NCI-H2227 treated with DMSO at 0.1 percent for 48 hours (cell line): ENCODE measurements around the gene ARL15.
"Not testable (repeated sequence)": the region's sequence is repeated elsewhere in the genome, so short reads cannot be mapped to it uniquely, and the experiment has no call there.

Source experiments
- DNase-seq: peaks from one replicate; lab custom pipeline; 2025; lab: John Stamatoyannopoulos, UW

Gene ARL15

DNA sequence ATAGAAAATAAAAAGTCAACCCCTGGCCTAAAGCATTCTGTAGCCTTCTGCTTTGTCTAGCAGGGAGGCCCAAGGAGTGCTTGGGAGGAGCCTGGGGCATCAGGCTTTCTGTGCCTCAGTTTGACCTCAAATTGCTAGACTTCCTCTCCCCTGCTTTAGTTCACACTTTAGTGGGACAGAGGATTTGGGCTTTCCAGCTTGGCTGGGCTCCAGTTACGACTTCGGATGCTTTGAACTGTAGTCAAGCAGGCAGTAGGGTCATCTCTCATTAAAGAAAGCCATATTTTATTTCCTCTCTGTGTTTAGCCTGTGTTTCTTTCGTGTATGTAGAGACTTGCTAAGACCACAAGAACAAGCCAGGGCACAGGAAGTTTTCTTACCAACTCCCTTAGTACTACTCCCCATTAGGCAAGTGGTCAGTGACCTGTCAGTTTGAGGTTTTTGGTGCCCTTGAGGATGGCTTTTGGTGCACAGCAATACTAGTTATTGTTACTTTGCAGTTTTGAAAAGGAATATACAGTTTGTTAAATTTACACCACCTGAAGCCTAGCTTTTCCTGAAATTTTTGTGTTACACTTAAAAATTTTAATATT lies 415.2 kb downstream of the ARL15 start:
- DNase-seq: no peak

DNA sequence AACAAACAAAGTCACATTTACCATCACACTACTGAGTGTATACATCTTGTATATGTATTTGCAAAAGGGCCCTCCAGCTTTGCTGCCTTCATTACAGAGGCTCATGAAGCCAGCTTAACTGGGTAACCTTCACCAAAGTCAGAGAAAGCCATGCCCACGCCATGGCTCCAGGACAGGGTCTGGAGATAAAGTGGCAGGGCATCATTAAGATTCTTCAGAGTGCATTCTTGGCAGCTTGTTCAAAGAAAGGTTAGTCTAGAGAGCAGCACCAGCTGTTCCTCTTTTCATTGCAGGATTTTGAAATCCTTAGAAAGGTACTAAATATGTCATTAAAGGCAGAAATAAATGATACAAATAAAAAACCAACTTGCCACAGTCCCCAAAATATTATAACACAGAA lies 416.7 kb downstream of the ARL15 start:
- DNase-seq: no peak

DNA sequence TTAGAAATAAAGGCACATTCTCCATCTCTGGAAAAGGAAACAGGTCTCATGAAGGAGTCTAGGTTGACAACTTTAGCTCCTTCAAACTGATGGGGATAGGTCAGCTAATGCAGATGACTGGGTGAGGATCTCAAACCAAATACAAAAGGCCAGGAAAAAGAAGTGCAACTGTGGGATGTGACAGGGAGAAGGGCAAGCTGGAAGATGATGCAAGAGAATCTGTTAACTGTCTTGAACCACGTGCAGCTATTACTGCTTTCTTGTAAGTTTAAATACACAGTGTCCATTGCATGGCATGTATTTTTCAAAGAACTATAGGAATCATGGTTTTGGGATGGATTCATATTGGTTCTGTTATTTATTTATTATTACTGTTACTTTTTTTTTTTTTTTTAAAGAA lies 418.1 kb downstream of the ARL15 start:
- no peak for DNase-seq

DNA sequence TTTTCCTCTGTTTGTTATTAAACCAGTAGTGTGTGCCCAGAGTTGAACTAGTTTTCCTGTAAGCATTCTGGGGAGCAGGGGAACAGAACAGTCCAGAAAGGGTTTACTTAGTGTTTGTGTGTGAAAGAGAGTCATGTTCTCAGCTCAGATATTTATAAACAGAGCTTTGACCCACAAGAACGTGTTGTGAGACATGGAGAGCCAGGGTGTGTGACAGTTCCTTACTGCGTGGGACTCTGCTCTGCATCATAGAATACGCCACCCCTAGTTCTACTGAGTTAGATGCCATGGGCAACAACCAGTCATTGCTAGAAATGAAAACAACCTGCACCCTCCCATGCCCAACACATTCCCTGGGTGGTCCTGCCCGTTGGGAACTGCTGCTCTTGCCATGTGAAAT lies 419.2 kb downstream of the ARL15 start:
- DNase-seq: no peak

DNA sequence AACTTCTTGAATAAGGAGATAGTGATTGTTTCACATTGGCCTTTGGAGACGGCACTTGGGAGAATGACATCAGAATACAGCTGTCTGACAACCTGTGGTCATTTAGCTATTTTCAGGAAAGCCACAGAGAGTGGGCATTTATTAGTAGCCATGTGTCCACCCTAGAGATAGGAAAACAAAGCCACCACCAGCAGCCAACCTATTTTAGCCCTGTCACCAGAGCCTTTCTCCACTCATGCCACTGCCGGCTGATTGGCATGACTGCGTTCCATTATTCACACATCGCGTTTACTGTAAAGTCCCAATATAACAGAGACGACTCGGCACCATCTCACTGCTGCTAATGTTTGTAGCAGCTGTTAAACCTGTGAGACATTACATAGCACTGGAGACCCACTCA lies 419.9 kb downstream of the ARL15 start:
- DNase-seq: no peak

DNA sequence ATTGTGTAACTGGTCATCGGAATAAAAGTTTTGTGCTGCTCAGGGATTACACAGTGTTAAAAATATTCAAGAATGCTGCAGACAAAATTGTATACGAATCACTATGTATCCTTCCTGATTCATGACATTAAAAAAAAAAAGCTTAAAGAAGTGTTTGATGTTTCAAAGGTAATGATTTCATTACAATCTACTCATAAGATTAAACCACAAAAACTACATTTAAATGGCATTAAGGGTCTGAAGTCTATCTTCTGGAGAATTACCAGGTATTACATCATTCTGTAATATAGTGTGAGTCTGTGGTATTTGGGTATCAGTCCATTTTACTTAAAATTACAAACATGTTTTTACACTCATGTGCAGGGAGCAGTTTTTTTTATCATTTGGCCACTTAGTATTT lies 425.5 kb downstream of the ARL15 start:
- no peak for DNase-seq

DNA sequence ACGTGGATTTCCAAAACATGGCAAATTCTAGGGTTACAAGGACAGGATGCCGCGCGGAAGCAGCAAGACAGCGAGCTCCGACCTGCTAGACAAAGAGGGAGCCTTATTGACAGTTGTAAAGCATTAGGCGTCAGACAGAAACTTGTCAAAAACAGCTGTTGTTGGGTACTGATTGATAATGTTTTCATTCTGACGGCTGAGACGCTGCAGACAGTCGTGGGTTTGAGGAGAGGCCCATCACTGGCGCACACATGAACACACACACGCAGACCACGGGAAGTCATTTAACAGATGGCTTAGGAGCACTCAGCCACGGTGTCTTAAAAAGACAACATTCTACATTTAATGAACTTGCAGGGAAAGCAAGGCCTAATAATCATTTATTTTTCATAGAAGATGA lies 426.0 kb downstream of the ARL15 start:
- no peak for DNase-seq

DNA sequence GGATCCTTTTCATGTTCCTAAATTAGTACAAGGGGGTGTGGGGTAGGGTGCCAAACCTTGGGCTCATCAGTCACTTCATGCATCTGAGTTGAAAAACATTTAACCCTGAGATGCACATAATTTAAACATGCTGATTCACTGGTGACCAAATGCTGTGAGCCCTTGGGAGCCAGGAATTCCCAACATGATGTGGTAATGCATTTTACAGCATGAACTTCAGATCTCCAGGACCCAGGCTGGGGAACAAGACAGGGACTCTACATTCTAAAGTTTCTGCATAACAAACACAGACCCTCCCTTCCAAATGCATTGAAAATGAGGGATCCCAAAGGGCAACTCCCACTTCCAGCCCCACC lies 427.7 kb downstream of the ARL15 start:
- no peak for DNase-seq

DNA sequence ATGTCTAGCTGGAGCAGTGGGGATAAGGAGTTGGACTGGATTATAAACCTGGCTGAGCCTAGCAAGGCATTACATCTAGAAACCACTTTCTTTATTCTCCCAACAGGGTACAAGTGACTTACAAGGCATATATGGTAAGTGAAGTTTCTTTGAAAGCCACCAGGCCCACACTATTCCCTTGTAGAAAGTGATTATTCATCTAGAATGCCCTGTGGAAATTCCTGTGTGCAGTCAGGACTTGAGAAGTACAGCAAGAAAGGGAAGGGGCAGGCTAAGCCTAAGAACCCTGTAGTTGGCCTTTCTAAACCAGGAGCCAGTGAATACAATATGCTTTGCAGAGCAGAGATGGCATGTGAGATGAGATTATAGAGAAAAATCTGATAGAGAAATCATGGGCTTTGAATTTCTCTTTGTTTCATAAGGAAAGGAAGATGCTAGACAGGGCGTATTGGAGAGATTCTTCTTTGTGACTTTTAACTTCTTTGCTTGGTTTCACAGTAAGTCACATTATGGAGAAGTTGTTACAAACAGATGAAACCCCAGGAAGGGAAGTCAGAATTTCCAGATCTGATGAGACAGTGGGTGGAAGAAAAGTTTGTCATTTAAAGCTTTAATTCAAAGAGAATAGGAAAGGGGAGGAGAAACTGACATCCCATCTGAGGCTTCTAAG lies 428.2 kb downstream of the ARL15 start:
- no peak for DNase-seq

DNA sequence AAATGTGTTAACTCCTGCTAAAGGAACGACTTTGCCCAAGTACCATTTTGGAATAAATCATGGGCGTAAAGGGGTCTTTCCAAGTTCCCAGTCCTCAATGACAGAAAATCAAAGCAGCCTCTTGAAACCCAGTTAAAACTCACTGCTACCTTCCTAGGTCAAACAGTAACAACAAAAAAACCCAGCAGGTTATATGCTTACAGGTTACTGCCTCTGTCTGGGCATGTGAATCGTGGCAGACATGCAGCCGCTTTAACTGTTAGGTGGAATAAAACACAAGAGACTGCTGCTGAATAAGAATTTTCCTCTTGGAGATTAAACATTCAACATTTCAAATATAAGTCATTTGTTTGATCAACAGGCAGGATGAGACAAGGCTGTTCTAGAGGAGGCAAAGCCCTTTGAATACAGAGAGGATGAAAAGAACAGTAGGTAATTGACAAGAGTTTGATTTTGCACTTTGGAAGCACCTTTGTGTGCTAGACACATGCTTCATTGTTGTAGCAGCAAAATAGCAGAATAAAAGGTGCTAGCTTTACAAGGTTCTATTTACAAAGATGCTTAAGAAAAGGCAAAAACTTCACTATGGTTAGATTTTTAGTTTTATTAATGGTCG lies 430.6 kb downstream of the ARL15 start:
- DNase-seq: no peak

DNA sequence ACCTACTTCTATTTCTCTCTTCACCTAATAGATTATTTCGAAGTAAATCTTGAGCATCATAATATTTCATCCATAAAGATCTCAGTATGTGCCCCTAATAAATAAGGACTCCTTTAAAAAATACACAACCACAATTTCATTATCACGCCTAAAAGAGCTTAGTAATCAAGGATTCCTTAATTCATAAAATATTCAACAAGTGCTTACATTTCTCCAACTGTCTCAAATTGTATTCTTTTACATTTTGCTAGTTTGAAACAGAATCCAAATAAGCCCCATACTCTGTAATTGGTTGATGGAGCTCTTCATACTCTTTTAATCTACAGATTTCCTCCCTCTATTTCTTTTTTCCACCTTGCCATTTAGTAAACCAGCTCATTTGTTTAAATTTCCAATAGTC lies 432.4 kb downstream of the ARL15 start:
- no peak for DNase-seq

DNA sequence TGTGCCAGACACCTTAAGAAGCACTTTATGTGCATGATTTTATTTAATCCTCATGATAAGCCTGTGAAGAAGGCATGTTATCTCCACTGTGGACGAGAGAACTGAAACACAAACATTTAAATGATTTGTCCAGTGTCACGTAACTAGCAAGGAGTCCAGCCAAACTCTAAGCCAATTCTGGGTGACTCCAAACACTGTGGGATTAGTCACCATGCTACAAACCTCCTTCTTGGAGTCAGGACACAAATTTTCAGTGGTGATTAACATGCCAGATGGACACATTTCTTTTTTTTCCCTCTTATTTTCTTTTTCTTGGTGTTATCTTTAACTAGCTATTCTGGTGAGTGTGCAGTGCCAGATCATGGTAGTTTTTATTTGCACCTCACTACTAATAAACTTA lies 433.1 kb downstream of the ARL15 start:
- DNase-seq: no peak

DNA sequence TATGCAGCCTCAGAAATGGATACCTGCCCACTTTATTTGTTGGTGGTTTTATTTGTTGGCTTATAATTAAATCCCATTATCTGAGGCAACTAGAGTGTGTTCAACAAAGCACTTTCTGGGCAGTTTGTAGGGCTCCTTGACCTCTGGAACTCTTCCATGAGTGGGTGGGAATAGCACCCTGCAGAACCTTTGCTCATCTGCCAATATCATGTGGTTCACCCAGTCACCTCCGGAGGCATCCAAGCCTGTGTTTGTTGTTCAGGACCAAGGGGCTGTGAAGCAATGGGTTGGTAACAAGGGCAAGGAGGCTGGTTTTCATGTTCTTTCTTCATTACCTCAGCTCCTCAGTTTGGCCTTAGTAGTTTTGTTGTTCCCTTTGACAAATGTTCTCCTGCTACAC lies 436.0 kb downstream of the ARL15 start:
- DNase-seq: no peak

DNA sequence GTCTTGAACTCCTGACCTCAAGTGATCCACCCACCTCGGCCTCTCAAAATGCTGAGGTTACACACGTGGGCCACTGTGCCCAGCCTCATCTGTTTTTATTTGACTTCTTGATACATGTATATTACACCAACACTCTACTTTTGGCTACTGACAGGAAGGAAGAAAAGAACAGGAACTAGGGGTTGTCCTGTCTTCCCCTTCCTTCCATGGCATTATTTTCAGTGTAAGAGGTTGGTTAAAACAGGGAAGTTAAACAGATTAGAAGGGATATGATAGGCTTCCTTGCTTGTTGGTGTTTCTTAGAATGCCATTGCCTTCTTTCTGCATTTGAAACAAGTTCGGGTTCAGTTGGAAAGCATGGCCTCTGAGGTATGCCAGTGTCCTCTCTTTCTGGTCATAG lies 437.1 kb downstream of the ARL15 start:
- DNase-seq: no peak

DNA sequence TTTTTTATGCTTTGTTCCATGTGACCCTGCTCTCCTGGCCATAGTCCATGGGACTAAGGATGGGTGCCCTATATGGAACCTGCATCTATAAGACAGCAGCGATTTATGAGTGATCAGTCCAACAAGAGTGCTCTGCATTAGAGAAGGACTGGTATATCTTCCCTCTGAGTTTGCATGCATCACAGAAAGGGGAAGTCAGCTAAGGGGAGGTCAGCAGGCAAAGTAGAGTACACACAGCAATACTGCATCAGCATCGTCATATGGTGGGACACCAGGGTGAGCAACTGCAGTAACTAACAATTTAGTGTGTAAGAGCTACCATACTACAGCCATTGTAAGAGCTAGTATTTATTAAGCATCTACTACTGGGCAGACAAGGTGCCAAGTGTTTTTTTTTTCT lies 438.6 kb downstream of the ARL15 start:
- DNase-seq: no peak

DNA sequence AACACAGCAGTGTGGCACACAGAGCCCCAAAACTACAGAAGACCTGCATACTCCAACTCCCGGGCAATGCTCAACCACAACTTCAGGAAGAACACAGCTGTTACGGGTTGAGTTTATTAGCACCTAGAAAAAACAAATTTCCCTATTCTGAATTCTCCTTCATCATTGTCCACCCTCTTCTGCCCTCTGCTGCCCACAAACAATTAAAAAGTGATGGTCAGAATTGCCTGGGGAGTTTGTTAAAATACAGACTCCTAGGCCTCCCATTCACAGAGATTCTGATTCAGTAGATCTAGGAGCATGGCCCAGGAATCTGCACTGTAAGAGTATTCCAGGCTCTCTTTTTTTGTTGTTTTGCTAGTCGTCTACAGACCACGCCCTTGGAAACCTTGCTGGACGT lies 439.3 kb downstream of the ARL15 start:
- no peak for DNase-seq

DNA sequence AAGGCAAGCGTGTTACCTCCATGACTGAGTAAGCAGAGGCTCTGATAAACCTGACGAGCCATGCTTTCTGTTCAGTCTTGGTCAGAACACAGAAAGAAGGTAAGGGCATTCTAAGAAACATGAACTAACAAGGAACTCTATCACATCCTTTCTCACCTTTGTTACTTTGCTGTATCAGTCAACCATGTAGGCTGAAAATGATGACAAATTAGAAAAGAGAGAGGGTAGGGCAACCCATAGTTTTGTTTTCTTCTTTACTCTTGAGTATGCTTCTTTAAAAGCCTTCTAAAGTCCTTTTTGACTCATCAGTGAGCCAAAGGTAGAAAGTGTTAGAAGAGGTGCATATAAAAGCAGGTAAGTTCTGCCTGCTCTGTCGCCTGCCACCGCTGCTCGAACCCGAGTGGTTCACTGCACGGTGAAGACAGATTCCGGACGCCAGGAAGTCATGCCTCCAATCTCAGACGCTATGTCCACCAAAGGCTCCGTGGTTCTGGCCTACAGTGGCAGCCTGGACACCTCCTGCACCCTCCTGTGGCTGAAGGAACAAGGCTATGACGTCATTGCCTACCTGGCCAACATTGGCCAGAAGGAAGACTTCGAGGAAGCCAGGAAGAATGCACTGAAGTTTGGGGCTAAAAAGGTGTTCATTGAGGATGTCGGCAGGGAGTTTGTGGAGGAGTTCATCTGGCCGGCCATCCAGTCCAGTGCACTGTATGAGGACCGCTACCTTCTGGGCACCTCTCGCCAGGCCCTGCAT lies 451.5 kb downstream of the ARL15 start:
- no peak for DNase-seq

DNA sequence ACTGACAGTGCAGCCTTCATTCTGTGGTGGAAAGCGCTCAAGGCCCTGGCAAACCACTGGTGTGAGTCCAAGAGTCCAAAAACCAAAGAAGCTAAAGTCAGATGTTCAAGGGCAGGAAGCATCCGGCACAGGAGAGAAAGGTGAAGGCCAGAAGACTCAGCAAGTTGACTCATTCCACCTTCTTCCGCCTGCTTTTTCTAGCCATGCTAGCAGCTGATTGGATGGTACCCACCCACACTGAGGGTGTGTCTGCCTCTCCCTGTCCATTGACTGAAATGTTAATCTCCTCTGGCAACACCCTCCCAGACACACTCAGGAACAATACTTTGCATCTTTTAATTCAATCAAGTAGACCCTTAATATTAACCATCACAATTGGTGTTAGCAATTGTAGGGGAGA lies 453.9 kb downstream of the ARL15 start:
- no peak for DNase-seq

DNA sequence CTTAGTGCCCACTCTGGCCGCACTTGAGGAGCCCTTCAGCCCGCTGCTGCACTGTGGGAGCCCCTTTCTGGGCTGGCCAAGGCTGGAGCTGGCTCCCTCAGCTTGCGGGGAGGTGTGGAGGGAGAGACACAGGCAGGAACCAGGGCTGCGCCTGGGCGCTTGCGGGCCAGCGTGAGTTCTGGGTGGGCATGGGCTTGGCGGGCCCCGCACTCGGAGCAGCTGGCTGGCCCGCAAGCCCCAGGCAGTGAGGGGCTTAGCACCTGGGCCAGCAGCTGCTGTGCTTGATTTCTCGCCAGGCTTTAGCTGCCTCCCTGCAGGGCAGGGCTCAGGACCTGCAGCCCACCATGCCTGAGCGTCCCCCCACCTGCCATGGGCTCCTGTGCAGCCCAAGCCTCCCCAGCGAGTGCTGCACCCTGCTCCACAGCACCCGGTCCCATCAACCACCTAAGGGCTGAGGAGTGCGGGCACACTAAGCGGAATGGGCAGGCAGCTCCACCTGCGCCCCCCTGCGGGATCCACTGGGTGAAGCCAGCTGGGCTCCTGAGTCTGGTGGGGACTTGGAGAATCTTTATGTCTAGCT lies 473.4 kb downstream of the ARL15 start:
- DNase-seq: not testable (repeated sequence)

DNA sequence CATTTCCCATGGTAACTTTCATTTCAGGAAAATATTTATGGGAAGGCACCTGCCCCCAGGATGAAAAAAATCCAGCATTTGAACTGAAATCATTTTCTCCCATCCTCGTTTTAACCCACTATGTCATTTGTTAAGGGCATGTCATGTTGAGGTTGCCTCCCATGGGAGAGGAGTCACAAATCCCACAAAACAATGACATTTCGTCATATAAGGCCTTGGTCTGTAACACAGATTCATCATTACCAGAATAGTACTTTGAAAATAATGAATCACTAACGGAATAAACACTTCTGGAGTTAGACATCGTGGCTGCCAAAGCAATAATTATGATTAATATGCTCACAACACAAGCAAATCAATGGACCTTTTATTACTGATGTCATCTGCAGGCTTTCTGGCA lies 475.9 kb downstream of the ARL15 start:
- no peak for DNase-seq
